ENCODE results near the gene LCLAT1.

DNA sequence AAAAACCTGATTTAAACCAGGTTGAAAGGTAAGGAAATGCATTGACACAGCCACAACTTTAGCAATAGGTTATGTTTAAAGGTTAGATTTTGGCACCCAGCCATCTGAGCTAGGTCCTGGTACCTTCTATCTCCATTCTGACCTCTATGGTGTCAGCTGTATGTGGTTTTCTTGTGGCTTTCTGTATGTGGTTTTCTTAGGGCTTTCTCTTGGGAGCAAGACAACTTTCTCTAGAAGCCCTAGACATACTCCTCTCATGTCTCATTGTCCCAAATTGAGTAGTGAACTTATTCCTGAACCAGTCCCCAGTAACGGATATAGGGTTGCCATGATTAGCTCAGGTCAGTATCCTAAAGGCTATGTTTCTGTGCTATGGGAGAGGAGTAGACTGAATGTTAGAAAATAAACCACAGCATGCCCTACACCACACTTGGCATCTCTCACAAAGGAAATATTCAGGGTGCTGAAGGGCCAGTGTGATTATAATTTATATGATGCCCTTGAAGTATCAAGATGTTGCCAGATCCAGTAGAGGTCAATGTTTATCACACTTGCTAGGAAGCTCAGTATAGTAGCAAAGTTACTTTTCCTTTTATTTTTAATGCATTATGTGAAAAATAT lies 184.1 kb downstream of the LCLAT1 start:
- no peak for TF ChIP-seq POLR2A (IDR thresholded peaks at IDR 0.05; ENCODE audit: low read depth, low read length)
- TF ChIP-seq POLR2AphosphoS5 (IDR thresholded peaks at IDR 0.05; ENCODE audit: low read depth, low read length), result no peak
- no peak for TF ChIP-seq TAF1 (IDR thresholded peaks at IDR 0.05; ENCODE audit: borderline replicate concordance, low read depth, low read length)

Data from GM12892 (cell line).